Heart right ventricle (tissue), 16 donors: ENCODE results near the gene PLEKHH1. TPM values are rescaled to one million over a fixed set of nuclear protein-coding genes. Genes with fewer than 3 reads are reported as not detected.

Experiments used
- ATAC-seq, 8 donors: fragments of 200-7000 bp; cut with Tn5 transposase; one replicate each; pipeline ENCODE4 v1.9.1; 2020; ENCODE audit warnings: mild to moderate bottlenecking in 8 of 8, moderate library complexity in 8 of 8, moderate number of reproducible peaks in 1 of 8
- DNase-seq, 2 donors: peaks; one replicate each; pipeline ENCODE4 v3.0.0-alpha.2; 2020
- H3K27ac ChIP-seq, 10 donors: fragments of 200-600 bp; sonication (generic) in 2 of 10; one replicate each; pipeline versions ENCODE4 v1.5.0 to v1.8.0; 2020 to 2022; ENCODE audit warnings: mild to moderate bottlenecking in 3 of 10
- H3K27me3 ChIP-seq, 7 donors: fragments of 200-600 bp; one replicate each; pipeline ENCODE4 v1.8.0; 2021 to 2022; ENCODE audit warnings: mild to moderate bottlenecking in 2 of 7
- H3K36me3 ChIP-seq, 9 donors: fragments of 200-600 bp; sonication (generic) in 1 of 9; one replicate each; pipeline versions ENCODE4 v1.5.0 to v1.8.0; 2020 to 2022; ENCODE audit warnings: mild to moderate bottlenecking in 2 of 9
- H3K4me1 ChIP-seq, 9 donors: fragments of 200-600 bp; sonication (generic) in 1 of 9; one replicate each; pipeline versions ENCODE4 v1.5.0 to v1.8.0; 2020 to 2022; ENCODE audit warnings: mild to moderate bottlenecking in 4 of 9
- H3K4me3 ChIP-seq, 10 donors: fragments of 200-600 bp; sonication (generic) in 2 of 10; one replicate each; pipeline versions ENCODE4 v1.5.0 to v1.8.0; 2020 to 2022; ENCODE audit warnings: mild to moderate bottlenecking in 7 of 10, moderate library complexity in 2 of 10
- H3K9me3 ChIP-seq, 11 donors: fragments of 200-600 bp in 10 of 11; sonication (generic) in 2 of 11; one replicate each; pipeline versions ENCODE4 v1.5.0 to v1.8.0; 2013 to 2022; ENCODE audit warnings: mild to moderate bottlenecking in 2 of 11, control low read depth in 1 of 11, moderate library complexity in 1 of 11
- CTCF ChIP-seq, 9 donors: fragments of 200-600 bp; sonication (generic) in 2 of 9; IDR thresholded peaks; one replicate each; pipeline versions ENCODE4 v1.5.0 to v1.8.0; 2021 to 2022; ENCODE audit warnings: antibody characterized with exemption in 9 of 9, mild to moderate bottlenecking in 5 of 9, moderate library complexity in 1 of 9
- WGBS, 2 donors: extraction: QIAGEN DNeasy Blood & Tissue Kit; methylation state at CpG; one replicate each; pipeline ENCODE4 v1.1.7; 2013; ENCODE audit warnings: inconsistent platforms in 1 of 2; 5-methylcytosine and 5-hydroxymethylcytosine counted together
- intact Hi-C, 10 donors: fragments of 100-400 bp; cut with DNase I; formaldehyde crosslinking; loops; one replicate each; pipeline versions ENCODE4 v1.11.1 to v1.14.2; 2022
- polyA plus RNA-seq, 2 donors: library from polyadenylated mRNA; stranded (reverse); fragments of 200-250 nt; gene quantifications; one replicate each; pipeline ENCODE4 v1.2.3, GENCODE V29; 2013
- total RNA-seq, 10 donors: library from RNA; stranded (reverse); fragmentation: NEBNext Ultra II Directional in 3 of 10; extraction: Animal tissue kit (Norgen Biotek cat#: 25700) in 3 of 10; gene quantifications; one replicate each; pipeline versions ENCODE4 v1.2.1 to v1.2.4, GENCODE V29; 2021 to 2023
- donor health status: Arrhythmogenic right ventricular cardiomyopathy.
- donor health status: ischemic (EF 13 %, LVEDD 7.1; RV severe dilation, severe dysfunction).
- donor health status: healthy with polysubstance abuse.
- donor health status: DM: no; HTN: yes; CAD: no.
- donor health status: DM: no; HTN: no; CAD: no.
- donor health status: ischemic (EF 25% LVEDD 6.9; RV normal size, moderate dysfunction).
- donor health status: ischemic (EF 25% LVEDD 5.7; RV mildly dilated, moderate dysfunction).
- donor health status: healthy.
- donor health status: DM: yes; HTN: yes; CAD: no.
- donor health status: Ischemic cardiomyopathy.
- donor health status: ischemic (EF 35%, LVEDD 5.7; RV mildly dilated, moderate dysfunction).
- donor health status: nonischemic (EF 11% LVEDD 7.7; RV severe dilation, severe dysfunction).
- donor health status: DM: yes; HTN: yes; CAD: no.
- donor health status: PGD.
- donor health status: ischemic (EF 29% LVEDD 5.4; RV normal size, mild dysfunction).
- donor health status: nonischemic (EF 23%, LVEDD 6.1; RV moderate dilation, normal function).

Gene PLEKHH1
- total and polyA plus RNA-seq, 12 donors = 1.7 to 14.8 (median 3.7) TPM

GRCh38 chr14:67580336-67581171, 47.5 kb downstream of the PLEKHH1 start:
- H3K4me3 ChIP-seq = no peak overlapping the region
- DNase-seq (no peak), ATAC-seq (no peak)
- no peak for TF ChIP-seq CTCF (IDR thresholded peaks at IDR 0.05)
- no peak overlapping the region for H3K27ac ChIP-seq
- 84% methylated on average over 11 of the region's 11 CpGs for WGBS, 2 donors
- H3K9me3 ChIP-seq = no peaks in the 10 kb centered on the region
- no peaks in the 10 kb centered on the region for H3K4me1 ChIP-seq
- H3K36me3 ChIP-seq = peaks cover 0 to 12% (median 0%) of the 10 kb centered on the region in 9 donors
- no peaks in the 10 kb centered on the region for H3K27me3 ChIP-seq
- intact Hi-C loops = loop anchor here in 6 of 10 donors (5.0 to 10.0 kb wide), 3 partner anchors 117 to 124 kb away; partner anchors contain the start of genes RDH12 (in 5 of the 6) and RDH11 (in 1 of the 6)

- no peaks in the 10 kb centered on the region for H3K4me1 ChIP-seq
- 81 to 92% methylated on average over 1 of the region's 1 CpG for WGBS, 2 donors
- peaks cover 0 to 23% (median 0%) of the 10 kb centered on the region in 9 donors for H3K36me3 ChIP-seq
- H3K27me3 ChIP-seq = no peaks in the 10 kb centered on the region
- DNase-seq (no peak), ATAC-seq (no peak)
- no peak overlapping the region for H3K4me3 ChIP-seq
- no peaks in the 10 kb centered on the region for H3K9me3 ChIP-seq
- intact Hi-C loops = loop anchor here in 6 of 10 donors (5.0 to 10.0 kb wide), 3 partner anchors 116 to 123 kb away; partner anchors contain the start of genes RDH12 (in 5 of the 6) and RDH11 (in 1 of the 6)
- TF ChIP-seq CTCF (IDR thresholded peaks at IDR 0.05) = no peak
- H3K27ac ChIP-seq = no peak overlapping the region
Measured at GRCh38 chr14:67581643-67582042, 48.6 kb downstream of the PLEKHH1 start.

GRCh38 chr14:67582061-67582460, 49.0 kb downstream of the PLEKHH1 start:
- intact Hi-C loops = loop anchor here in 6 of 10 donors (5.0 to 10.0 kb wide), 3 partner anchors 115 to 123 kb away; partner anchors contain the start of genes RDH12 (in 5 of the 6) and RDH11 (in 1 of the 6)
- ATAC-seq (no peak), DNase-seq (no peak)
- Histone ChIP-seq H3K36me3 (peaks cover 0 to 24% (median 0%) of the 10 kb centered on the region in 9 donors), H3K9me3 (no peaks in the 10 kb centered on the region), H3K4me1 (no peaks in the 10 kb centered on the region), H3K27ac (no peak overlapping the region), H3K27me3 (no peaks in the 10 kb centered on the region), H3K4me3 (no peak overlapping the region)
- 82 to 85% methylated on average over 7 of the region's 7 CpGs for WGBS, 2 donors
- no peak for TF ChIP-seq CTCF (IDR thresholded peaks at IDR 0.05)

- intact Hi-C loops = loop anchor here in 9 of 10 donors (1.0 to 10.0 kb wide), 5 partner anchors 113 to 121 kb away; partner anchors contain the start of genes RDH12 (in 5 of the 9) and RDH11 (in 1 of the 9)
- Histone ChIP-seq H3K27me3 (no peaks in the 10 kb centered on the region), H3K27ac (no peak overlapping the region), H3K4me1 (no peaks in the 10 kb centered on the region), H3K4me3 (no peak overlapping the region), H3K36me3 (peaks cover 0 to 37% (median 4%) of the 10 kb centered on the region in 9 donors), H3K9me3 (no peaks in the 10 kb centered on the region)
- 86 to 90% methylated on average over 6 of the region's 6 CpGs for WGBS, 2 donors
- DNase-seq (peak in 1 of 2 donors; percentile 32), ATAC-seq (peak; percentile 53 to 84 (median 78))
- TF ChIP-seq CTCF (IDR thresholded peaks at IDR 0.05) = peak; percentile 33 to 70 (median 63)
Measured at GRCh38 chr14:67583711-67584644, 50.9 kb downstream of the PLEKHH1 start.
